Measurements from ENCODE around the gene ZP3. TPM values are rescaled to one million over a fixed set of nuclear protein-coding genes. Genes with fewer than 3 reads are reported as not detected.
A peak's percentile ranks its signal among the peaks of the same experiment; 100 is the strongest.
"Not testable (repeated sequence)": the region's sequence is repeated elsewhere in the genome, so short reads cannot be mapped to it uniquely, and the experiment has no call there.

The ZP3 gene
- total RNA-seq, 4 donors from 2014 or later = 1.2 to 19.4 (median 2.4) TPM; not detected in 1

- WGBS, 2 donors = 85 to 88% methylated on average over 13 of the region's 13 CpGs
- no peak overlapping the region for H3K4me3 ChIP-seq
- peaks cover 0 to 6% (median 0%) of the 10 kb centered on the region in 4 donors for H3K4me1 ChIP-seq
- no peak overlapping the region for H3K27ac ChIP-seq
- peaks cover 0 to 9% of the 10 kb centered on the region in 2 donors for H3K27me3 ChIP-seq
- TF ChIP-seq EP300 (IDR thresholded peaks at IDR 0.05) (no peak), POLR2A (IDR thresholded peaks at IDR 0.05) (no peak), CTCF (IDR thresholded peaks at IDR 0.05) (no peak)
- no peak for DNase-seq (ENCODE audit: low spot score in 2 of 2)
- H3K36me3 ChIP-seq = peaks cover 0 to under 1% (median 0%) of the 10 kb centered on the region in 3 donors
- no peaks in the 10 kb centered on the region for H3K9me3 ChIP-seq
These were observed 3.5 kb downstream of the ZP3 start for GRCh38 chr7:76428149-76428823.

GRCh38 chr7:76428868-76429805 is 4.4 kb downstream of the ZP3 start:
- Histone ChIP-seq H3K4me3 (no peak overlapping the region), H3K27ac (no peak overlapping the region), H3K27me3 (peaks cover 0 to 9% of the 10 kb centered on the region in 2 donors), H3K4me1 (no peaks in the 10 kb centered on the region), H3K36me3 (peaks cover 0 to 3% (median 0%) of the 10 kb centered on the region in 3 donors), H3K9me3 (no peaks in the 10 kb centered on the region)
- TF ChIP-seq CTCF (IDR thresholded peaks at IDR 0.05) (no peak), EP300 (IDR thresholded peaks at IDR 0.05) (no peak), POLR2A (IDR thresholded peaks at IDR 0.05) (no peak)
- no peak for DNase-seq (ENCODE audit: low spot score in 2 of 2)
- WGBS, 2 donors = 81 to 85% methylated on average over 18 of the region's 18 CpGs

GRCh38 chr7:76430211-76430610 is 5.5 kb downstream of the ZP3 start:
- Histone ChIP-seq H3K4me1 (no peaks in the 10 kb centered on the region), H3K36me3 (peaks cover 0 to 3% (median 0%) of the 10 kb centered on the region in 3 donors), H3K9me3 (no peaks in the 10 kb centered on the region), H3K4me3 (no peak overlapping the region), H3K27me3 (peaks cover 0 to 1% of the 10 kb centered on the region in 2 donors), H3K27ac (no peak overlapping the region)
- DNase-seq (ENCODE audit: low spot score in 2 of 2) = no peak
- 90 to 91% methylated on average over 8 to 9 of the region's 9 CpGs for WGBS, 2 donors
- TF ChIP-seq POLR2A (IDR thresholded peaks at IDR 0.05) (no peak), EP300 (IDR thresholded peaks at IDR 0.05) (no peak), CTCF (IDR thresholded peaks at IDR 0.05) (no peak)

GRCh38 chr7:76430836-76431235 is 6.1 kb downstream of the ZP3 start:
- Histone ChIP-seq H3K27ac (no peak overlapping the region), H3K36me3 (peaks cover 0 to 3% (median 0%) of the 10 kb centered on the region in 3 donors), H3K4me1 (no peaks in the 10 kb centered on the region), H3K27me3 (no peaks in the 10 kb centered on the region), H3K4me3 (no peak overlapping the region), H3K9me3 (no peaks in the 10 kb centered on the region)
- DNase-seq (ENCODE audit: low spot score in 2 of 2) = no peak
- 86 to 94% methylated on average over 3 of the region's 3 CpGs for WGBS, 2 donors
- no peak for TF ChIP-seq CTCF (IDR thresholded peaks at IDR 0.05)
- TF ChIP-seq EP300 (IDR thresholded peaks at IDR 0.05) = no peak
- no peak for TF ChIP-seq POLR2A (IDR thresholded peaks at IDR 0.05)

GRCh38 chr7:76437873-76438272 is 13.1 kb downstream of the ZP3 start:
- peak in 4 of 5 experiments; percentile 28 to 70 (median 50) for TF ChIP-seq CTCF (IDR thresholded peaks at IDR 0.05)
- DNase-seq (ENCODE audit: low spot score in 2 of 2) = peak; percentile 45 to 71
- not testable (repeated sequence) for H3K4me3 ChIP-seq, H3K9me3 ChIP-seq, H3K27ac ChIP-seq, H3K27me3 ChIP-seq, H3K4me1 ChIP-seq, H3K36me3 ChIP-seq
- 8 to 18% methylated on average over 2 of the region's 2 CpGs for WGBS, 2 donors

- not testable (repeated sequence) for H3K9me3 ChIP-seq; DNase-seq (ENCODE audit: low spot score in 2 of 2); H3K36me3 ChIP-seq; H3K27me3 ChIP-seq; H3K27ac ChIP-seq; H3K4me3 ChIP-seq; H3K4me1 ChIP-seq
- WGBS, 2 donors = 57 to 80% methylated on average over 1 of the region's 7 CpGs
These were observed 14.6 kb downstream of the ZP3 start for GRCh38 chr7:76439120-76439888.

- 74 to 93% methylated on average over 4 of the region's 4 CpGs for WGBS, 2 donors
- H3K4me1 ChIP-seq; H3K27ac ChIP-seq; H3K27me3 ChIP-seq; H3K9me3 ChIP-seq; H3K36me3 ChIP-seq; H3K4me3 ChIP-seq; DNase-seq (ENCODE audit: low spot score in 2 of 2): not testable (repeated sequence)
These were observed 15.7 kb downstream of the ZP3 start for GRCh38 chr7:76440404-76440803.
